ENCODE measurements around the gene ERGIC1. TPM values are rescaled to one million over a fixed set of nuclear protein-coding genes. Genes with fewer than 3 reads are reported as not detected.

The ERGIC1 gene
- polyA plus RNA-seq, 1 donor: 112 TPM

DNA sequence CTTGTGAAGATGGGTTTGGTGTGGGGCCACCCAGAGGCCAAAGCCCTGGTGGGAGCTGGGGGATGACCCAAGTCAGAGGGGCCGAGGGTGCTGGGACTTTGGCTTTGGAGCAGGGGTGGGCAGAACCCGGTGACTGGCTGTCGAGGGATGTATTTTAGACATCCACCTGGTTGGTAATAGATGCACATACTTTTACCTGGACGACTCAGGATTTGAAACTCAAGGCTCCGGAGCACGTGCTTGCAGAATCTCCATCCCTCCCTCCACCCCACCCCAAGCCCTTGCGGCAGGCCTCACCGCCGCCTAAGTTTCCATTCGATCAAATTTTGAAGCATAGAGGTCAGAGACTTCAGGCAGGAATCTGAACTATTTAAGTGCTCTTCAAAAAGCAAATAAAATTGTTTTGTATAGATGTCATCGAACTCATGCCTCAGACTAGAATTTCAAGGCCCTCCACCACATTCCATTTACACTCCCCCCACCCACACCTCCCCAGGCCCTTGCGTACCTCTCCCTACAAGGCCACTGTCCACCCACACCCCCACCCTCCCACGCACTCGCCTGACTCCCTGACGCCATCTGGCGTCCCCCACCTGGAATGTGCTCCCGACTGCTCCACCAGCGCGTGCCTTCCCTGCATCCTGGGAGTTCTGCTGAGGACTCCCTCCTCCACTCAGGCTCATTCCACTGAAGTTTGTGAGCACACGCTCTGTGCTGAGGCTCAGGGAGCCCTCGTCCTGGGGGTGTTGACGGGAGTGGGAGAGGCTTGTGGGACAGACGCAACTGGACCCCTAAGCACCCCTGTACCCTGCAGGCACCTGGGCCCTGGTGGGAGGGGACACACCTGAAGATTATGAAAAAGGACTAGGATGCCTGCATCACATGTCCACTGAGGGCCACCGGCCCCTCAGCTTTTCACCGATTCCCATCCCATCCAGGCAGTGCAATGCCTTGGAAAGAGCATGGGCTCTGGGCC, 68.7 kb downstream of the ERGIC1 start:
- Histone ChIP-seq H3K9me3 (ENCODE audit: control insufficient read depth, low read depth, low read length) (no peaks in the 10 kb centered on the region), H3K4me1 (ENCODE audit: control insufficient read depth, insufficient read depth, low read length) (peaks cover 41% of the 10 kb centered on the region), H3K27ac (ENCODE audit: low read length) (peak overlapping the region; percentile 55), H3K27me3 (ENCODE audit: control insufficient read depth, insufficient read depth, low read length) (no peaks in the 10 kb centered on the region), H3K36me3 (ENCODE audit: control insufficient read depth, insufficient read depth, low read length) (peaks cover 28% of the 10 kb centered on the region), H3K4me3 (ENCODE audit: low read length) (no peak overlapping the region)
- 20% methylated on average over 1 of the region's 25 CpGs for WGBS (ENCODE audit: insufficient coverage, low lambda C conversion rate)
- DNase-seq: peak; percentile 66 to 81

DNA sequence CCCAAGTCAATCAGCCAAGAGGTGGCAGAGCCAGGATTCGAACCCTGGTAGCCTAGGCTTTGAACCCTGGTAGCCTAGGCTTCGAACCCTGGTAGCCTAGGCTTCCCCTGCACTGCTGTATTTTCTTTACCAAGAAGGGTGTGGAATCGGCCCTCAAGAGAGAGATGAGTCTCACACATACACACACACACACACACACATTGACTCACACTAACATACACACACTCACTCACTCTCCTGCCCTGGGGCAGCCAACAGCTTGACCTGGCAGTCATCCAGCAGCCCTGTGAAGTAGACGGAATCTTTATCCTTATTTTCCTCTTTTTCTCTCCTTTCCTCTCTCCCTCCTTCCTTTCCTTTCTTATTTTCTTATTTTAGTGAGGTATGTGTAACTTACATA, 69.7 kb downstream of the ERGIC1 start:
- Histone ChIP-seq H3K36me3 (ENCODE audit: control insufficient read depth, insufficient read depth, low read length) (peaks cover 18% of the 10 kb centered on the region), H3K27me3 (ENCODE audit: control insufficient read depth, insufficient read depth, low read length) (no peaks in the 10 kb centered on the region), H3K27ac (ENCODE audit: low read length) (peak overlapping the region; percentile 85), H3K9me3 (ENCODE audit: control insufficient read depth, low read depth, low read length) (no peaks in the 10 kb centered on the region), H3K4me1 (ENCODE audit: control insufficient read depth, insufficient read depth, low read length) (peaks cover 41% of the 10 kb centered on the region), H3K4me3 (ENCODE audit: low read length) (no peak overlapping the region)
- DNase-seq: peak; percentile 46 to 61
- WGBS (ENCODE audit: insufficient coverage, low lambda C conversion rate): 33% methylated on average over 1 of the region's 4 CpGs

DNA sequence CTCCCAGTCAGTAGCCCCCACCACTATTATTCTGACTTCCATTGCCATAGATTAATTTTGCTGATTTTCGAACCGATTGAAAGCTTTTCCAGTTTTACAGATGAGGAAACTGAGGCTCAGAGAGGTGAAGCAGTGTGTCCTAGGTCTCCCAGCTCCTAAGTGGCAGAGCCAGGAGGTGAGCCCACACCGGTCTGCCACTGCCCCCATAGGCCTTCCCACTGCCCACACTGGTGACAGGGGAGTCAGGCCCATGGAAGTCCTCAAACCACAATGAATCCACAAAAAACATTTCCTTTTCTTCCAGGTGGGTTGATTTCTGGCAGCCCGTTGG, 70.2 kb downstream of the ERGIC1 start:
- DNase-seq: no peak
- Histone ChIP-seq H3K9me3 (ENCODE audit: control insufficient read depth, low read depth, low read length) (no peaks in the 10 kb centered on the region), H3K27ac (ENCODE audit: low read length) (peak overlapping the region; percentile 85), H3K36me3 (ENCODE audit: control insufficient read depth, insufficient read depth, low read length) (peaks cover 15% of the 10 kb centered on the region), H3K4me3 (ENCODE audit: low read length) (no peak overlapping the region), H3K27me3 (ENCODE audit: control insufficient read depth, insufficient read depth, low read length) (no peaks in the 10 kb centered on the region), H3K4me1 (ENCODE audit: control insufficient read depth, insufficient read depth, low read length) (peaks cover 41% of the 10 kb centered on the region)
- WGBS (ENCODE audit: insufficient coverage, low lambda C conversion rate): no CpG with 5 or more reads among the region's 4 CpGs

DNA sequence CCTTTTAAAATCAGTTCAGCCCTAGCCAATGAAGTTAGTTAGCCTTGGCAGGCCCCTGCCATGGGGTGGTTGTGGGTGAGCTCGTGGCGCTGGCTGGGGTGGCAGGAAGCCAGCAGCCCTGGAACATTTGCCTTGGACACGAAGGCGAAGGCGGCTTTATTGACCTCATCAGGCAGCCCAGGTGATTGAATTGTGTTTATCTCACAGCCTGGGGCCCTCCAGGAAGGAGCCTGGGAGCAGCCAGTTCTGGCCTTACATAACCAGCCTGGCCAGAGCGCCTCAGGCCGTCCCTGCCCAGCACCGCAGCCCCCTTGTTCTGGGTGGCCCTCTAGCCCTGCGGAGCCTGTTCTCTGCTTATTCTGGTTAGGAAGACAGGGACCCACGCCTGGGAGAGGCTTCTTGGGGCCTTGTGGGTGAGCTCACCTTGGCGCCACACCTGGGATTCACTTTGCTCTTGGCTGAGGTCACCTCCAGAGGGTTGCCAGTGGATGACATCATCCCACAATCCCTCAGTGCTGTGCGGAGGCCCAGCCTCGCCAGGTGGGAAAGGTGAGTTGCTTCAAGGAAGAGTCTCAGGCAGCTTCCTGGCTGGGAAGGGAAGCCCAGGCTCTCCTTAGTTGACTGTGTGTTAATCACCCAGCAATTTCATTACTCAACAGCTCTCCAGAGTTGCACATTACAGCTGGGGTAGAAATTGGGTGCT, 70.7 kb downstream of the ERGIC1 start:
- WGBS (ENCODE audit: insufficient coverage, low lambda C conversion rate): no CpG with 5 or more reads among the region's 13 CpGs
- H3K36me3 ChIP-seq (ENCODE audit: control insufficient read depth, insufficient read depth, low read length): peaks cover 15% of the 10 kb centered on the region
- peaks cover 41% of the 10 kb centered on the region for H3K4me1 ChIP-seq (ENCODE audit: control insufficient read depth, insufficient read depth, low read length)

DNA sequence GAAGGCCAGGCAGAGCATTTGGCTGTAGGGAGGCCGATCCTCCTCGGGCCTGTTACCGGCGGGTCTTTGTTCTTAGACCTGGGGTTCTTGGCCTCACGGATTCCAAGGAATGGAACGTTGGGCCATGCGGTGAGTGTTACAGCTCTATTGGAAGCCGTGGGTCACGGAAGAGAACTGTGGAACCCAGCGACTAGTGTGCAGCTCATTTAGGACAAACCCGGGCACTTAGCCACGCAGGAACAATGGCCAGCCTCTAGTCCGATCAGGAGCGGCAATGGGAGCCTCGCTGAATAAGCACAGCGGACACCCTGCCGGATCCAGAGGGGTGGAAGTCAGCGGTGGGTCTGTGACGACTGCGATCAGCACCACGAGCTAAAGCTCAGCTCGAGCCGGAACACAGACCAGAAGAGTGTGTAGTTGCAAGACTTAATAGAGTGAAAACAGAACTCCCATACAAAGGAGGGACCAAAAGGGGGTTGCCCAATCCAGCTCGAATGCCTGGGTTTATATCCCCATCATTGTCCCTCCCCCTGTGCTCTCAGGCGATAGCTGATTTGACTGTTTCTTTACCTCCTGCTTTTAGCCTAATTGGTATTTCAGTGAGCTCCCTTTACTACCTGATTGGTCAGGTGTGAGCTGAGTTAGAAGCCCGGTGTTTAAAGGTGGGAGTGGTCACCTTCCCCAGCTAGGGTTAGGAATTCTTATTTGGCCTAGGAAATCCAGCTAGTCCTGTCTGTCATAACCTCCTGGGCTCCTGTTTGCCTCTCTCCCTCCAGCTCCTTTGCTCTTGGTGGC, 71.5 kb downstream of the ERGIC1 start:
- no peak for DNase-seq
- WGBS (ENCODE audit: insufficient coverage, low lambda C conversion rate): no CpG with 5 or more reads among the region's 26 CpGs
- H3K27ac ChIP-seq (ENCODE audit: low read length): peak overlapping the region; percentile 85
- H3K4me3 ChIP-seq (ENCODE audit: low read length): no peak overlapping the region
- H3K27me3 ChIP-seq (ENCODE audit: control insufficient read depth, insufficient read depth, low read length): no peaks in the 10 kb centered on the region
- peaks cover 15% of the 10 kb centered on the region for H3K36me3 ChIP-seq (ENCODE audit: control insufficient read depth, insufficient read depth, low read length)
- no peaks in the 10 kb centered on the region for H3K9me3 ChIP-seq (ENCODE audit: control insufficient read depth, low read depth, low read length)
- H3K4me1 ChIP-seq (ENCODE audit: control insufficient read depth, insufficient read depth, low read length): peaks cover 41% of the 10 kb centered on the region

More for the DNA sequence above, 70.7 kb downstream of the ERGIC1 start:
- no peaks in the 10 kb centered on the region for H3K27me3 ChIP-seq (ENCODE audit: control insufficient read depth, insufficient read depth, low read length)
- DNase-seq: peak; percentile 97 to 99
- no peak overlapping the region for H3K4me3 ChIP-seq (ENCODE audit: low read length)
- H3K9me3 ChIP-seq (ENCODE audit: control insufficient read depth, low read depth, low read length): no peaks in the 10 kb centered on the region
- peak overlapping the region; percentile 85 for H3K27ac ChIP-seq (ENCODE audit: low read length)

DNA sequence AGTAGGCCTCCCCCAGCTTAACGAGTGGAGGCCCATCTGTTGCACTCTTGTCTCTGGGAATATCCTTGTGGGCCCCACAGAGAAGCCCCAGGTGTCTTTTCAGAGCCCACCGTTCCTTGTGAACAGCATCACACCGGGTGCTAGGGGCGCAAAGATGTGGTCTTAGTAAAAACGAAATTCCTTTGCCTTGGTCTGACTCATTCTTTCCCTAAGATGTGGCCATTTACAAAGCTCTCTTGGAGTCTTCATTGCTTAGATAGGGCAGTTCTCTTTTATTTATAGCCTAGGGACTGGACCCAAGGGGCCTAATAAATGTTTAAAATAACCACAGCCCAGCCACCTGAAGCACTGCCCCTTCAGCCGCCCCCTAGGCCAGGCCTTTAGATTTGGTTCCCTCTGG, 72.4 kb downstream of the ERGIC1 start:
- peaks cover 41% of the 10 kb centered on the region for H3K4me1 ChIP-seq (ENCODE audit: control insufficient read depth, insufficient read depth, low read length)

DNA sequence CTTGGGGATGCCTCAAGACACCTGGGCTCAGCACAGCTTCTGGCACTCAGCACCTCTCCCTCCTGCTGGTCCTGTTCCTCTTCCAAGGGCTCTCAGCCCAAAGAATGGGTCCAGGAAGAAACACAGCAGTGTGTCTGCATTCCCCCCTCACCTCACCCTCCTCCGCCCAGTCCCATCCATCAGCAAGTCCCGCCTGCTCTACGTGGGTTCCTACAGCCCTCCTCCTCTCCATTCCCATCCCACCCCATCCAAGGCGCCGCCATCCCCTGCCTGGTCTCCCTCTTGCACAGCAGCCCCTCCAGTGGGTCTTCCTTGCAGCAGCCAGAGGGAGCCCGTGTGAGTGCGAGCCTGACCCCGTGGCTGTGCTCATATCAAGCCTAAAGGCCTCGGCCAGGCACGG, 72.8 kb downstream of the ERGIC1 start:
- no peaks in the 10 kb centered on the region for H3K27me3 ChIP-seq (ENCODE audit: control insufficient read depth, insufficient read depth, low read length)
- peaks cover 16% of the 10 kb centered on the region for H3K36me3 ChIP-seq (ENCODE audit: control insufficient read depth, insufficient read depth, low read length)
- H3K4me1 ChIP-seq (ENCODE audit: control insufficient read depth, insufficient read depth, low read length): peaks cover 36% of the 10 kb centered on the region
- H3K4me3 ChIP-seq (ENCODE audit: low read length): no peak overlapping the region
- no peak overlapping the region for H3K27ac ChIP-seq (ENCODE audit: low read length)
- no peaks in the 10 kb centered on the region for H3K9me3 ChIP-seq (ENCODE audit: control insufficient read depth, low read depth, low read length)
- no peak for DNase-seq
- WGBS (ENCODE audit: insufficient coverage, low lambda C conversion rate): no CpG with 5 or more reads among the region's 10 CpGs

More for the DNA sequence above, 72.4 kb downstream of the ERGIC1 start:
- DNase-seq: no peak
- no peaks in the 10 kb centered on the region for H3K9me3 ChIP-seq (ENCODE audit: control insufficient read depth, low read depth, low read length)
- H3K4me3 ChIP-seq (ENCODE audit: low read length): no peak overlapping the region
- no peak overlapping the region for H3K27ac ChIP-seq (ENCODE audit: low read length)
- WGBS (ENCODE audit: insufficient coverage, low lambda C conversion rate): no CpG with 5 or more reads among the region's 6 CpGs
- peaks cover 16% of the 10 kb centered on the region for H3K36me3 ChIP-seq (ENCODE audit: control insufficient read depth, insufficient read depth, low read length)
- no peaks in the 10 kb centered on the region for H3K27me3 ChIP-seq (ENCODE audit: control insufficient read depth, insufficient read depth, low read length)

DNA sequence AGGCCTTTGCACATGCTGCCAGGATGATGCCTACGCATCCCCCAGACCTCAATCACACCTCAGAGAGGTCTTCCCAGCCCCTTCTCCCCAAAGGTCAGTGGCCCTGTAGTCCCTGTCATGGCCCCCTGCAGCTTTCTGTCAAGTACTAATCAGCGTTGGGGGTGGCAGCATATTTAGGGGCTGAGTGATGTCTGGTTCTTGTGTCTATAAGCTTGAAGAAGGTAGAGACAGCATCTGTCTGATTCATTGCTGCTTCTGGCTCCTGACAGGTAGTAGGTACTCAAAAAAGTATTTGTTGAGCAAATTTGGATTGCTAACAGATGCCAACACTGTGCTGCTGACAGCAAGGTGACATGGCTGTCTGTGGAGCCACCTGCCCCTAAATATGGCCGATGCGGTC, 73.6 kb downstream of the ERGIC1 start:
- Histone ChIP-seq H3K9me3 (ENCODE audit: control insufficient read depth, low read depth, low read length) (no peaks in the 10 kb centered on the region), H3K27me3 (ENCODE audit: control insufficient read depth, insufficient read depth, low read length) (no peaks in the 10 kb centered on the region), H3K36me3 (ENCODE audit: control insufficient read depth, insufficient read depth, low read length) (peaks cover 19% of the 10 kb centered on the region), H3K4me3 (ENCODE audit: low read length) (no peak overlapping the region), H3K4me1 (ENCODE audit: control insufficient read depth, insufficient read depth, low read length) (peaks cover 29% of the 10 kb centered on the region), H3K27ac (ENCODE audit: low read length) (no peak overlapping the region)
- DNase-seq: no peak
- WGBS (ENCODE audit: insufficient coverage, low lambda C conversion rate): no CpG with 5 or more reads among the region's 4 CpGs

DNA sequence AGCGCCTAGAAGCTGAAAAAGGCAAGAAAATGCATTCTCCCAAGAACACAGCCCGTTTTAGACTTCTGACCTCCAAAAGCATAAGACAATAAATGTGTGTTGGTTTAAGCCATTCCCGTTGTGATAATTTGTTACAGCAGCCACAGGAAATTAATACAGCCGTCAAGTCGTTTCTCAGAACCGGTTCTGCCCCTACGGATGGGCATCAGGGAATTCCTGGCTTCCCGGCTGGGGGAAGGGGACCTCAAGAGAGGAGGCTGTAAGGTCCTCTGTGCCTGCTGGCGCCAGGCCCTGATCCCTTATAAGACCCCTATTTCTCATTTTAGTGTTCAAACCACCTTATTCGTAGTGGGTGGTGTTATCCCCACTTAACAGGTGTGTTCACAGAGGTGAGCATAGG, 74.6 kb downstream of the ERGIC1 start:
- Histone ChIP-seq H3K4me1 (ENCODE audit: control insufficient read depth, insufficient read depth, low read length) (peaks cover 21% of the 10 kb centered on the region), H3K9me3 (ENCODE audit: control insufficient read depth, low read depth, low read length) (no peaks in the 10 kb centered on the region), H3K36me3 (ENCODE audit: control insufficient read depth, insufficient read depth, low read length) (peaks cover 27% of the 10 kb centered on the region), H3K4me3 (ENCODE audit: low read length) (no peak overlapping the region), H3K27me3 (ENCODE audit: control insufficient read depth, insufficient read depth, low read length) (no peaks in the 10 kb centered on the region), H3K27ac (ENCODE audit: low read length) (no peak overlapping the region)
- WGBS (ENCODE audit: insufficient coverage, low lambda C conversion rate): 100% methylated on average over 1 of the region's 10 CpGs
- DNase-seq: peak in 1 of 2 donors; percentile 32

DNA sequence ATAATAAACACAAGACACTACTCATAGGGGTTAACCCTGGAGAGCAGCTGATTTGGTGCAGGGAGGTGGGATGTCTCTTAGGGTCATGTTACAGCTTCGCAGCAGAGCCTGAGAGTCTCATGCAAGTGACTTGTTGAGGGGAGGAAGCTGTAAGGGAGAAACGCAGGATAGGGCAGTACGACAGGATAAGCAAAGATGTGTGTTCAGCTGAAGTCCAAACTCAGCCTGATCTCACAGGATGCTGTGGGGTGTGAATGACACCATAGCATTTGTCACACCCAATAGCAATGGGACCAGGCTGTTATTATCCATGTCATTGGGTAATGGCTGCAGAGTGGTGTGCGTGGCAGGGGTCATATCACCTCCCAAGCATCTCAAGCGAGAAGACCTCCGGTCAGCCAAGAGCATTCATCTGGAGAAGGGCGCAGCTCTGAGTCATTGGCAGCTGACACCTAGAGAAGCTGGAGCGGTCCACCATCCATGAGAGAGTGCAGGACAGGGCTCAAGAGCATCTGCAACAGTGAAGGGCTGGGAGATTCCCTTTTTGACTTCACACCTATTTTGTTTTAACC, 76.0 kb downstream of the ERGIC1 start:
- H3K4me1 ChIP-seq (ENCODE audit: control insufficient read depth, insufficient read depth, low read length): peaks cover 7% of the 10 kb centered on the region
- H3K27ac ChIP-seq (ENCODE audit: low read length): no peak overlapping the region
- no CpG with 5 or more reads among the region's 8 CpGs for WGBS (ENCODE audit: insufficient coverage, low lambda C conversion rate)
- no peaks in the 10 kb centered on the region for H3K9me3 ChIP-seq (ENCODE audit: control insufficient read depth, low read depth, low read length)
- no peaks in the 10 kb centered on the region for H3K27me3 ChIP-seq (ENCODE audit: control insufficient read depth, insufficient read depth, low read length)
- H3K36me3 ChIP-seq (ENCODE audit: control insufficient read depth, insufficient read depth, low read length): peaks cover 38% of the 10 kb centered on the region
- H3K4me3 ChIP-seq (ENCODE audit: low read length): no peak overlapping the region
- DNase-seq: no peak

All from large intestine (tissue), 3 donors.